Measurements from ENCODE around the gene SERINC2. TPM values are rescaled to one million over a fixed set of nuclear protein-coding genes. Genes with fewer than 3 reads are reported as not detected.
A peak's percentile ranks its signal among the peaks of the same experiment; 100 is the strongest.

Gene SERINC2
- total and polyA plus RNA-seq, 2 of the 8 experiments (the other 6 are each of a cell fraction or from before 2014, with no cell fraction given), result 31.4 to 60.0 TPM

DNA sequence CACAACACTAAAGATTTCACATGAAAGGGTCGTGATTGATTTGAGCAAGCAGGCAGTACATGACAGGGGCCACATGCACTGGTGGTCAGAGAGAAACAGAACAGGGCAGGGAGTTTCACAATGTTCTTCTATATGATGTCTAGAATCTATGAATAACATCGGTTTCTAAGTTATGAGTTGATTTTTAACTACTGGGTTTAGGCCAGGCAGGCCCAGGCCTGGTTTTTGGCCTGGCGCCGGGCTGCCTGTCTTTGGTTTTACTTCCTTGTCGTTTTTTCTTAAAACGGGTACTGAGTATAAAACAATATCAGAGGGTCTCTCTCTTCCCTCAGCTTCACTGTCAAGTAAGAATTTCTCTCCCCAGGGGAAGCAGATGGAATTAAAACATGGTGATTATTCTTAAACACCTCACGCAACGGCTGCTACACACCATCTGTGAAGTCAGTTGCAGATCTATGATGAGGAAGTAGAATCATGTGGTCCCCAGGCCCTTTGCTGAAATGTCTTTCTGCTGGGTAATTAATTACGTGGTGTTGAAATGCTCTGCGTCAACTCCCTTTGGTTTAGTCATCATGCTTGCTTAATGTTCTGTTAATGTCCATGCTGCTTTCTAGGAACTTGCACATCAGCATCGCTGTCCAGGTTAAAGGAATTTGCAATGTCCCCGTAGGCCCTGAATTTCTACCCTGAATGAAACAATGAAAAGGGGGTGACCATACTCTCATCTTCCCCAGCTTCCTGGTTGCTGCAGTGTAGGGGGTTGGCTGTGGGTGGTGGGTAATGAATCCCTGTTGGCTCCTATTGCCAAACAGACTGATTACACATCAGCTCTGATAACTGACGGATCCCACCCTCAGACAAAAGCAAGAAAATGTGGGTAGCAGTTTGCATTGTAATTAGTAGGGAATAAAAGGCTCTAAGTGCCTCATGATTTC, 70.3 kb downstream of the SERINC2 start:
- H2BK120ac ChIP-seq (replicated peaks; ENCODE audit: low read depth, low read length), result no peak overlapping the region
- peaks cover 0 to 12% (median 2%) of the 10 kb centered on the region in 4 experiments; a peak in 6 of 7 replicates for H3K4me1 ChIP-seq (replicated peaks in 1 of 4; ENCODE audit: control insufficient read depth in 3 of 4, insufficient read depth in 4 of 4, low read length in 3 of 4)
- no peak overlapping the region for H4K5ac ChIP-seq (ENCODE audit: insufficient read length, low read depth, low read length)
- no peak overlapping the region for H2BK15ac ChIP-seq (ENCODE audit: low read length)
- no peak overlapping the region for H3K27ac ChIP-seq (ENCODE audit: low read depth, low read length)
- no peak for FAIRE-seq
- H3K4me3 ChIP-seq (ENCODE audit: extremely low read depth in 1 of 4, insufficient read depth in 2 of 4, low read depth in 3 of 4, low read length in 4 of 4), result no peak overlapping the region
- 0 out of 2 replicates have a peak overlapping the region, but pooled peaks have one; percentile 6 for H2BK20ac ChIP-seq (ENCODE audit: low read length)
- no peaks in the 10 kb centered on the region for H4K20me1 ChIP-seq (replicated peaks in 1 of 2; ENCODE audit: control insufficient read depth in 1 of 2, insufficient read depth in 2 of 2, low read length in 2 of 2)
- H3K4me2 ChIP-seq (ENCODE audit: insufficient read depth in 1 of 2, low read depth in 2 of 2, low read length in 2 of 2), result no peak overlapping the region
- no peaks in the 10 kb centered on the region for H3K23me2 ChIP-seq (ENCODE audit: low read depth, low read length)
- no peak overlapping the region for H3K23ac ChIP-seq (ENCODE audit: insufficient read length)
- H3K18ac ChIP-seq (ENCODE audit: extremely low read depth, low read length), result no peak overlapping the region
- H2BK12ac ChIP-seq (ENCODE audit: low read depth, low read length), result no peak overlapping the region
- no peak overlapping the region for H3K4ac ChIP-seq (replicated peaks; ENCODE audit: insufficient read length, low read depth, low read length)
- H2AK5ac ChIP-seq (ENCODE audit: low read depth, low read length), result no peak overlapping the region
- no peak overlapping the region for H3K56ac ChIP-seq (replicated peaks; ENCODE audit: insufficient read length, low read depth, low read length)
- no peak overlapping the region for H2BK5ac ChIP-seq (ENCODE audit: low read depth, low read length)
- H3K14ac ChIP-seq (ENCODE audit: insufficient read length), result no peak overlapping the region
- no peaks in the 10 kb centered on the region for H3K79me2 ChIP-seq (ENCODE audit: control insufficient read depth in 1 of 2, insufficient read depth in 2 of 2, low read length in 2 of 2)
- H2AFZ ChIP-seq (ENCODE audit: low read length), result no peak overlapping the region
- H3K36me3 ChIP-seq (ENCODE audit: control insufficient read depth in 2 of 4, insufficient read depth in 4 of 4, low read length in 3 of 4), result no peaks in the 10 kb centered on the region
- H4K91ac ChIP-seq (replicated peaks; ENCODE audit: insufficient read length, low read length), result no peak overlapping the region
- no peaks in the 10 kb centered on the region for H3K27me3 ChIP-seq (replicated peaks in 1 of 4; ENCODE audit: control insufficient read depth in 3 of 4, extremely low read depth in 1 of 4, insufficient read depth in 3 of 4, low read length in 3 of 4)
- peaks cover 5 to 12% of the 10 kb centered on the region in 2 experiments; a peak in 2 of 4 replicates for H3K9me3 ChIP-seq (ENCODE audit: insufficient read depth in 2 of 2, low read depth in 1 of 2, low read length in 1 of 2)
- H4K8ac ChIP-seq (ENCODE audit: extremely low read depth, insufficient read depth, low read length), result no peak overlapping the region
- no peaks in the 10 kb centered on the region for H3K79me1 ChIP-seq (ENCODE audit: low read depth, low read length)
- no peak for DNase-seq (ENCODE audit: low read depth in 1 of 2, low spot score in 2 of 2)
- no peak overlapping the region; a peak in 1 of 7 replicates for H3K9ac ChIP-seq (replicated peaks in 1 of 4; ENCODE audit: extremely low read depth in 1 of 4, low read depth in 3 of 4, low read length in 3 of 4)
- ChIA-PET POLR2A (ENCODE audit: partially characterized antibody) (interaction anchor here (0.6 kb wide), 1 partner anchor 23 kb away, joined by 4 read pairs; no protein-coding TSS in a partner anchor), CTCF (ENCODE audit: partially characterized antibody) (no interaction called here)
- 88% methylated on average over 13 of the region's 13 CpGs; no CpG with 5 or more reads in 1 of the 2 experiments for WGBS, 2 experiments (ENCODE audit: extremely low coverage in 1 of 2, insufficient coverage in 1 of 2, insufficient read length in 1 of 2, insufficient replicate concordance in 2 of 2, low coverage in 1 of 2, low lambda C conversion rate in 2 of 2, missing lambda C conversion rate in 1 of 2)
- TF ChIP-seq RFX5 (IDR thresholded peaks at IDR 0.05; ENCODE audit: borderline replicate concordance, low read depth, low read length), result no peak
- TF ChIP-seq GTF2F1 (IDR thresholded peaks at IDR 0.05; ENCODE audit: borderline replicate concordance, low read depth, low read length), result no peak
